SU-DHL-6 (cell line): ENCODE measurements around the gene ANKRD18B.

ENCODE experiments used
- CTCF ChIP-seq: fragments of 200-600 bp; sonication (generic); IDR thresholded peaks from one replicate; pipeline ENCODE4 v1.5.1; 2017; ENCODE audit warnings: antibody characterized with exemption, mild to moderate bottlenecking, low read length, moderate library complexity; ENCODE audit not compliant: insufficient read depth, poor library complexity, severe bottlenecking
- EZH2phosphoT487 ChIP-seq: fragments of 200-600 bp; sonication (generic), shearing (Covaris generic); conservative IDR thresholded peaks from 2 replicates; pipeline ENCODE4 v1.6.1; 2018; ENCODE audit warnings: mild to moderate bottlenecking, antibody characterized with exemption, low read length, moderate library complexity, mixed read lengths

GRCh38 chr9:33506626-33507370 is 17.3 kb upstream of the ANKRD18B start:
- TF ChIP-seq CTCF (no peak), EZH2phosphoT487 (no peak)
